ENCODE measurements around the gene MAN1A2. TPM values are rescaled to one million over a fixed set of nuclear protein-coding genes. Genes with fewer than 3 reads are reported as not detected.

MAN1A2 gene
- total RNA-seq, 4 donors from 2014 or later: 36.9 to 65.4 (median 42.3) TPM

DNA sequence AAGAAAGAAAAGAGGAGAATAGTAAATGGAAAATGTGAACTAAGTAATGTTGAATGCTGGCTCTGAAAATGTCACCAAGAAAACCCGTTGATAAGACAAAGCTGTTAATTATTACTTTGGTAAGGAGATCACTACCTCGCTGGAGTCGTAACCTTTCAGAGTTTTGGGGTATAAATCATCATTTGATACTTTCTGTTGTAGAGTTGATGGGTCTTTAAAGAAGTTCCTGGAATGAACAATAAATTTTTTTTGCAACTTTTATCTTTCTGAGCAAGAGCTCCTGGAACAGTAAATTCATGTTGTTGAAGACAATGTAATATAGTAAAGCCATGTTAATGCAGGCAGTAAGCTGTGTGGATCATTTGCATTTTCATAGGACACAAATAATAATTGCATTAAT is 46.2 kb downstream of the MAN1A2 start:
- TF ChIP-seq, protein P1, sequence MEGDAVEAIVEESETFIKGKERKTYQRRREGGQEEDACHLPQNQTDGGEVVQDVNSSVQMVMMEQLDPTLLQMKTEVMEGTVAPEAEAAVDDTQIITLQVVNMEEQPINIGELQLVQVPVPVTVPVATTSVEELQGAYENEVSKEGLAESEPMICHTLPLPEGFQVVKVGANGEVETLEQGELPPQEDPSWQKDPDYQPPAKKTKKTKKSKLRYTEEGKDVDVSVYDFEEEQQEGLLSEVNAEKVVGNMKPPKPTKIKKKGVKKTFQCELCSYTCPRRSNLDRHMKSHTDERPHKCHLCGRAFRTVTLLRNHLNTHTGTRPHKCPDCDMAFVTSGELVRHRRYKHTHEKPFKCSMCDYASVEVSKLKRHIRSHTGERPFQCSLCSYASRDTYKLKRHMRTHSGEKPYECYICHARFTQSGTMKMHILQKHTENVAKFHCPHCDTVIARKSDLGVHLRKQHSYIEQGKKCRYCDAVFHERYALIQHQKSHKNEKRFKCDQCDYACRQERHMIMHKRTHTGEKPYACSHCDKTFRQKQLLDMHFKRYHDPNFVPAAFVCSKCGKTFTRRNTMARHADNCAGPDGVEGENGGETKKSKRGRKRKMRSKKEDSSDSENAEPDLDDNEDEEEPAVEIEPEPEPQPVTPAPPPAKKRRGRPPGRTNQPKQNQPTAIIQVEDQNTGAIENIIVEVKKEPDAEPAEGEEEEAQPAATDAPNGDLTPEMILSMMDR (IDR thresholded peaks at IDR 0.05; ENCODE audit: low read depth): no peak

DNA sequence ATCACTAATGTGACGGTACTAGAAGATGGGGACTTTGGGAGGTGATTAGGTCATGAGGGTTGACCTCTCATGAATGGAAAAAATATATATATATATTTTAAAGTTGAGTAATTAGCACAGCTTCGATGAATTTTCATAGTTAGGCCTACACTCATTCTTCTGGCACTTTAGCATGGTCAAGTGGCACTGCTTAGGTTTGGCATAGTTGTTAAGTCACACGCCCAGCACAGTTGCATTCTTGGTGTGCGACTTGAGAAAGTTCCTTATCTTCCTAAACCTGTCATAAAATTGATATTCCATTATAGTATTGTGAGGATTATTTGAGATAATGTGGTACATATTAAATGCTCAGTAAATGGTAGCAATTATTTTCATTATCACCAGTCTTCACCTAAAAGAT is 47.7 kb downstream of the MAN1A2 start:
- TF ChIP-seq, protein P1 (IDR thresholded peaks at IDR 0.05; ENCODE audit: low read depth): no peak

DNA sequence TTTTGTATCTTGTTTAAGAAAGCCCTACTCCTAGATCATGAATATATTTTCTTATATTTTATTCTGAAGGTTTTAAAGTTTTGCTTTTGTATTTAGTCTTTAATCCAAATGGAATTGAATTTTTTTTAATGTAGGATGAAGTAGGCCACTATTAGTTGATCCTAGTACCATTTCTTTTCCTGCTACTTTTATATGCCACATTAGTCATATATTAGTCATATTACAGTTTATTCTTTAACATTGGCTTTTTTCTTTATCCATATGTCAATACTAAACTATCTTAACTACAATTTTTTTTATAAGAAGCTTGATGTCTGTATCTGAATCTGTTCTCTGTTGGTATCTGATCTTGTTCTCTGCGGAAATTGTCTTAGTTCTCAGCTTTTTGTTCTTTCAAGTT is 48.8 kb downstream of the MAN1A2 start:
- TF ChIP-seq, protein P1 (IDR thresholded peaks at IDR 0.05; ENCODE audit: low read depth): no peak

DNA sequence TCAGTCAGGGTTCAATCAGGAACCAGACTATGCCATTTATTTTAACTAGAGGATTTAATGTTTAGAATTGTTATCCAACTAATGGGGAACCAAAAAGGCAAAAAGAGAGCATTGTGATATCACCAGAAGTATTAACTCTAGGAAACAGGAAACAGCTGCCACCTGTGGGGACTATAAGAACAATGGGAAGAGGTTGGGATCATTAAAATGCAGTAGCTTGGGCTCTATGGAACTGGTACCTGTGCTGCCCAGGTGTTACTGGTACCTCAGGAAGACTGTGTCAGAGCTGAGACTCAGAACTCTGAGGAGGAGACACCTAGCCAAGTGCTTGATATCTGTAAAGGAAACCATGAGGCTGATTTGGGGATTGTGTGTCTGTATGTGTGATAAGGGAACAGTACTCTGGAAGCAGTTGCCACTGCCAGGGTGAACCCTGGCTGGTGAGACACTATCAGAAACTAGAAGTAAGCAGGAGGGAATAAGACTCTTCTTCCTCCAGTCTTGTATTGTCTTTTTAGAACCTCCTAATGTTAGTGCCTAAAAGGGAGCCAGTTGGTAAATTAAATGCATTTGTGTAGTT is 49.4 kb downstream of the MAN1A2 start:
- TF ChIP-seq, protein P1 (IDR thresholded peaks at IDR 0.05; ENCODE audit: low read depth): no peak

DNA sequence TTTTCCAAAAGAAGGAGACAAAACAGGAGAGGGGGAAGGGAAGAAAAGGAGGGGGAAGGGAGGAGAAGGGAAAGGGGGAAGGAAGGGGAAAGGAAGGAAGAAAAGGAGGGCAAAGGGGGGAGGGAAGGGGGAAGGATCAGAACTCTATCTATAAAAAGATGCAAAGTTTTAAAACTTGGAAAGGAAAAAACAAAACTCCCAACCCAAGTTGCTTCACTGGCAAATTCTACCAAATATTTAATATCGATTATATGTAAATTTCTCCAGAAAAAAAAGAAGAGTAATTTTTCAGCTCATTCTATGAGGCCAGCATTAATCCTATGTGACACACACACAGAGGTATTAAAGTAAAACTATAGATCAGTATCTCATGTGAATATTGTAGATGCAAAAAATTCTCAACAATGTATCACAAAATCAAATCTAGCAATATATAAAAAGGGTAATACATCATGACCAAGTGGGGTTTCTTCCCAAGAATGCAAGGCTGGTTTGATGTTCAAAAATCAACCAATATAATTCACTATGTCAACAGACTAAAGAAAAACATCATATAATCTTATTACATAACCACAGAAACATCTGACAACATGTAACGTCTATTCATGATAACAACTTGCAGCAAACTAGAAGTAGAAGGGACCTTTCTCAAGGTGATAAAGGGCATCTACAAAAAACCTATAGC is 57.9 kb downstream of the MAN1A2 start:
- TF ChIP-seq, protein P1 (IDR thresholded peaks at IDR 0.05; ENCODE audit: low read depth): no peak

DNA sequence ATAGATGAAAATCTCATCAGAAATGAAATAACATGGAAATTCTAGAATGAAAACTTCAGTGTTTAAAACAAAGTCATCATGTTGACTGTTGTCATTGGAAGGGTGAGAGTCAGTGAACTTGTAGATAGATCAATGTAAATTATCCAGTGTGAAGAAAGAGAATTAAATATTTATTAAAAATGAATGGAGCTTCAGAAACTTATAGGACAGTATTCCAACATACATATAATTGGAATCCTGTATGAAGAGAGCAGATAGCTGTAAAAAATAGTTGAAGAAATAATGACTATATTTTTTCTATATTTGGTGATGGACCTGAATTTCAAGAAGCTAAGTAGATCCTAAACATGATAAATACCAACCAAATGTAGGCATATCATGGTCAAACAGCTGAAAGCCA is 60.0 kb downstream of the MAN1A2 start:
- TF ChIP-seq, protein P1 (IDR thresholded peaks at IDR 0.05; ENCODE audit: low read depth): no peak

DNA sequence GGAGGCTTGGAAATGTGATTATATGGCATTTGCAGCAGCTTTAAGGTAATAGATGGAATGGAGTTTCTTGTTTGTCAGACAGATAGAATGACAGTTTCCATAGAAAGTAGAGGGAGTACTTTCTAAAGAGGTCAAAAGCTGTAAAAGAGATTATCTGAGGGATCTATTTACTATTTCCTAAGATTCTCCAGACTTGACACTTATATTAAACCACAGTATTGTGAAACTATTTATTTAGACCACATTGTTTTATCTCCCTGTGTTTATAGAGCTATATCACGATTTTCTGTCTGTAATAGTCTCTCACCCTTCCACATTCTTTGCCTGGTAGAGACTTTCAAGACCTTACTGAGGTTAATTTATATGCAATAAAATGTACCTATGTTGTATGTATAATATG is 66.7 kb downstream of the MAN1A2 start:
- TF ChIP-seq, protein P1 (IDR thresholded peaks at IDR 0.05; ENCODE audit: low read depth): no peak
